BE2C (cell line): ENCODE data around the gene ATP6V0E2.

Source experiments
- DNase-seq: peaks from one replicate; pipeline ENCODE4 v3.0.0-alpha.2; 2020
- H3K27me3 ChIP-seq: fragments of 250-450 bp; sonication (Bioruptor Pico); 2 replicates; pipeline ENCODE4 v1.5.1; 2020; ENCODE audit warnings: mild to moderate bottlenecking
- H3K36me3 ChIP-seq: fragments of 250-450 bp; sonication (Bioruptor Pico); 2 replicates; pipeline ENCODE4 v1.5.1; 2020; ENCODE audit warnings: mild to moderate bottlenecking
- H3K4me1 ChIP-seq: fragments of 250-450 bp; sonication (Bioruptor Pico); 2 replicates; pipeline ENCODE4 v1.5.1; 2020
- H3K4me3 ChIP-seq: 2 replicates; pipeline ENCODE4 v1.5.1; 2011; ENCODE audit warnings: low read depth, low read length
- H3K9me3 ChIP-seq: fragments of 250-450 bp; sonication (Bioruptor Pico); 2 replicates; pipeline ENCODE4 v1.5.1; 2020
- CTCF ChIP-seq: IDR thresholded peaks from 2 replicates; pipeline ENCODE4 v1.5.1; 2012; ENCODE audit warnings: mild to moderate bottlenecking, low read depth, low read length

Gene ATP6V0E2

DNA sequence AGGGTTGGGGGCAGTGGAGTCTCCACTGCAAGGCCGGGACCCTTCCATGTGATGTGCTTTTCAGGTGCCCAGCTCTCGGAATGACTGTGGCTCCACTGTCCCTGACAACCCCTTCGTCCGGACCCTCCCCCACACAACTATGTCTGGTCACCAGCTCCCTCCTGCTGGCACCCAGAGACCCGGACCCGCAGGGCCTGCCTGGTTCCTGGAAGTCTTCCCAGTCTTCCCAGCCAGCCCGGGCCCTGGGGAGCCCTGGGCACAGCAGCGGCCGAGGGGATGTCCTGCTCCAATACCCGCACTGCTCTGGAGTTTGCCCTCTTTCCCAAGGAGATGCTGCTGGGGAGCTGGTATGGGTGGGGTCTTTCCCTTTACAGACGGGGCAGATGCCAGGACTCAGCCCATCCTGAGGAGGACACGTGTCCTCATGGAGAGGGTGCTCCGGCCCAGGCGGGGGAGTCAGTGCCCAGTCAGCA is 5.5 kb downstream of the ATP6V0E2 start:
- Histone ChIP-seq H3K27me3 (no peaks in the 10 kb centered on the region), H3K9me3 (no peaks in the 10 kb centered on the region), H3K4me1 (peaks cover 7% of the 10 kb centered on the region), H3K36me3 (no peaks in the 10 kb centered on the region), H3K4me3 (no peak overlapping the region)
- TF ChIP-seq CTCF, result no peak
- DNase-seq, result no peak

DNA sequence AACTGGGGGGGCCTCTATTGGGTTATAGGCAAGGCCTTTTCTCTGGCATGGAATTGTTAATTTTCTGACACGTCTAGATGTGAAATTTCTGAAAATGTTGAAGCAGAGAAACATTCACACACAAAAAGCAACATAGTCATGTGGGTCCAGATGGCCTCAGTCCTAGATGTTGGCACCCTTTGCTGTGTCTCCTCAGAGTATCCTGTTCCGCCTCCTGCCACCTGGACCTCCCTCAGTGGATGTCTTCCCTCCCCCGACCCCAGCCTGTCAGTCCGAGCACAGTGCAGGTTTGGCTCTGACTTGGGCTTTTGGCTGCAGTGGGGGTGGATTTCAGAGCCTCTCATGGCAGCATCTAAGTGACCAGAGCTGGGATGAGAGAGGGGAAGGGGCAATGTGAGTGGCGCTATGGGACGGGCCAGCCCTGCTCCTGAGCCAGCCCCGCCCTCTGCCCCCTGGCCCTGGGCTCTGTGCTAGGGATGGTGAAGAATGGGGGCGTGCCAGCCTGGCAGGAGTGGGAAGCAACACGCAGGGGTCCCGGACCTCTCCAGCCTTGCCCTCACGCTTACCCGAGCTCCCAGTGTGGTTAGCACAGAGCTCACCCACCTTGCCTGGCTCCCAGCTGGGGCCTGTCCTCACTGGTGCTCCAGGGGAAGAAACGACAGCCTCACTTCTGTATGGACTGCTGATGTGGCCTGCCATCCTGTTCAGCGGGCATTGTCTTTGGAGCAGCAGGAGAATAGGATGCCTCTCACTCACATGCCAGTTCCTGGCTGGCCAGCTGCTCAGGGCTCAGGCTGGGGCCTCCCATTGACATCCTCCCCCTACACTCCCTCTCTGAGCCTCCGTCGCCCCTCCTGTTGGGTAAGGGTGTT is 6.2 kb downstream of the ATP6V0E2 start:
- no peak for DNase-seq

DNA sequence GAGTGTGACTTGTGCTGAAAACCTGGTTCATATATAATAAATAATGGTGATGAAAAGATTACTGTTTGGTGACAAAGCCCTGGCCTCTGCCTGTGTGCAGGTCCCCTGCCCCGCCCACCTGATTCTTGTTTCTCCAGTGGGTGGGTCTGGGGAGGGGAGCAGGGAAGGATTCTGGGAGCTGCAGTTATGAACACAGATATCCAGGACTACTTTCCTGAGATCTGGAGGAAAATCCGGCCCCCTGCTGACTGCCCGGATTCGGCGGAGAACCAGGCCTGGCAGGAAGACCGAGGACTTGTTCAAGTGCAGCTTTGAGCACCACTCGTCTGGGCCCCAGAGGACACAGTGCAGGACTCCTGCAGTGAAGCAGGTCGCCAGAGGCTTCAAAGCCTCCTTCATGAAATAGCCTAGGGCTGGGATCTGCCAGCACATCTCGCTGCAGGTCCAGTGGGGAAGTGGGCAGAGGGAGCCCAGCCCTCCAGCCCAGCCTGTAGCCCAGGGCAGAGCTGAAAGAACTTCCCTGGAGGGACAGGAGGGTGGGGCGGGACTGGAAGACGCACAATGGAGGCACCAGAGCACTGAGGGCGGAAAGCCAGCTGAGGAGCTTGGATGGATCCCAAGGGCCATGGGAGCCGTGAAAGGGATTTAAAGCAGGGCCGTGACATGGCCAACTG is 7.0 kb downstream of the ATP6V0E2 start:
- H3K4me3 ChIP-seq, result no peak overlapping the region
- TF ChIP-seq CTCF, result no peak
- no peak for DNase-seq
- H3K27me3 ChIP-seq, result no peaks in the 10 kb centered on the region
- peaks cover 7% of the 10 kb centered on the region for H3K4me1 ChIP-seq
- no peaks in the 10 kb centered on the region for H3K36me3 ChIP-seq
- no peaks in the 10 kb centered on the region for H3K9me3 ChIP-seq

More for the DNA sequence above, 6.2 kb downstream of the ATP6V0E2 start:
- Histone ChIP-seq H3K27me3 (no peaks in the 10 kb centered on the region), H3K4me1 (peaks cover 7% of the 10 kb centered on the region), H3K36me3 (no peaks in the 10 kb centered on the region), H3K9me3 (no peaks in the 10 kb centered on the region), H3K4me3 (no peak overlapping the region)
- TF ChIP-seq CTCF, result no peak

DNA sequence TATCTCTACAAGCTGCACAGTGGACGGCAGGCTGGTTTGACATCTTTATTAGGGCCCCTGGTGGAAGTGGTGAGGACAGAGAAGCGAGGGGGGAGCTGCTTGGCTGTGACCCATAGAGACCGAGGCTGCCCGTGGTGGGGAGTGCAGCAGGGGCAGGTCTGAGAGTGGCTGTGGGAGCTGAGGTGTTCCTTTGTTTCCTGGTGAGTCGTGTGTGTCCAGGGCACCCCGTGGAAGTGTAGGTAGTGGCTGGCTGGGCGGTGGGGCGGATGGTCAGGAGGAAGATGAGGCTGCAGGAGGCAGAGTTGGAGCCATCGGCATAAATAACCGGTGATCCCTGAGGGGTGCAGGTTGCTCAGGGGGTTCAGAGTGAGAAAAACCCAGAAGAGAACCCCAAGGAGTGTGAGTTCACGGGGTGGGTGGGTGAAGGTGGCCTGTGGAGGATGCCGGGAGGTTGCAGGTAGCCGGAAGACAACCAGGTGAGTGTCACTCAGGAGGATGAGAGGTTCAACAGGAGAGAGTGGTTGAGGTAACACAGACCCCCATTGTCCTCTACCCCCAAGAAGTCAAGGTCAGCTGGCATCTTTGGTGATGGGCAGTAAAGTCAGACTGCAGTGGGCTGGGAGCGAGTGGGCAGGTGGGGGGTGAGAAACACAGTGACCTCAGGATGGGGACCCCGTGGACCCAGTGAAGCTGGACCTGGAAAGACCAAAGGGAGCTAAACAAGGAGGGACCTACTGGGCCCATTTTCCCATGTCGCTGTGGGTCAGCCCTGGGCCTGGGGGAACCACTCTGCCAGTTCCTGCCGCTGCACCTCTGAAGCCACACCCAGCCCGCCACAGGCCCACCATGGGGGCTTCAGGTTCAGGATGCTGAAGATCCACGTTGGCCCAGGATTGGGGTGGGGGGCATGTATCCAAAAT is 7.8 kb downstream of the ATP6V0E2 start:
- no peak for DNase-seq

More for the DNA sequence above, 7.8 kb downstream of the ATP6V0E2 start:
- no peak for TF ChIP-seq CTCF
- Histone ChIP-seq H3K4me1 (peaks cover 7% of the 10 kb centered on the region), H3K9me3 (no peaks in the 10 kb centered on the region), H3K36me3 (no peaks in the 10 kb centered on the region), H3K27me3 (no peaks in the 10 kb centered on the region), H3K4me3 (no peak overlapping the region)
